Right forelimb (tissue), 1 donor: ENCODE results near the gene SEC24C.
"Not testable (repeated sequence)": the region's sequence is repeated elsewhere in the genome, so short reads cannot be mapped to it uniquely, and the experiment has no call there.

Experiments used
- DNase-seq: peaks from one replicate; pipeline ENCODE4 v3.0.0-alpha.2; 2018

Gene SEC24C

GRCh38 chr10:73731588-73732375 is 12.4 kb upstream of the SEC24C start:
- DNase-seq = no peak

- DNase-seq = no peak
Observed at GRCh38 chr10:73732426-73732825, 11.7 kb upstream of the SEC24C start.

- DNase-seq = no peak
Observed at GRCh38 chr10:73732931-73733623, 11.1 kb upstream of the SEC24C start.

GRCh38 chr10:73734028-73734720 is 10.0 kb upstream of the SEC24C start:
- no peak for DNase-seq

- DNase-seq = no peak
Observed at GRCh38 chr10:73734796-73735305, 9.3 kb upstream of the SEC24C start.

GRCh38 chr10:73740501-73741254 is 3.5 kb upstream of the SEC24C start:
- not testable (repeated sequence) for DNase-seq

GRCh38 chr10:73742454-73742734 is 1.8 kb upstream of the SEC24C start:
- no peak for DNase-seq

- DNase-seq = no peak
Observed at GRCh38 chr10:73743327-73743904, 756 bp upstream of the SEC24C start.

GRCh38 chr10:73744664-73744975 is 448 bp downstream of the SEC24C start:
- DNase-seq = no peak

GRCh38 chr10:73746721-73747120 is 2.5 kb downstream of the SEC24C start:
- no peak for DNase-seq

GRCh38 chr10:73750819-73751218 is 6.6 kb downstream of the SEC24C start:
- no peak for DNase-seq

GRCh38 chr10:73756183-73756582 is 12.0 kb downstream of the SEC24C start:
- DNase-seq = no peak

GRCh38 chr10:73758704-73759511 is 14.7 kb downstream of the SEC24C start:
- DNase-seq = no peak

GRCh38 chr10:73759512-73760115 is 15.4 kb downstream of the SEC24C start:
- DNase-seq = no peak

GRCh38 chr10:73761781-73762180 is 17.6 kb downstream of the SEC24C start:
- DNase-seq = no peak

- DNase-seq = no peak
Observed at GRCh38 chr10:73762915-73763314, 18.7 kb downstream of the SEC24C start.

GRCh38 chr10:73763343-73763742 is 19.2 kb downstream of the SEC24C start:
- DNase-seq = no peak

- DNase-seq = no peak
Observed at GRCh38 chr10:73765066-73765465, 20.9 kb downstream of the SEC24C start.

- DNase-seq = no peak
Observed at GRCh38 chr10:73768881-73769280, 24.7 kb downstream of the SEC24C start.

- DNase-seq = no peak
Observed at GRCh38 chr10:73769396-73769795, 25.2 kb downstream of the SEC24C start.

GRCh38 chr10:73771722-73772280 is 27.6 kb downstream of the SEC24C start:
- no peak for DNase-seq
